ENCODE measurements around the gene PNLDC1.
"Not testable (repeated sequence)": the region's sequence is repeated elsewhere in the genome, so short reads cannot be mapped to it uniquely, and the experiment has no call there.

Gene PNLDC1

GRCh38 chr6:159797554-159797953 is 2.5 kb upstream of the PNLDC1 start:
- DNase-seq = no peak
- Mint-ChIP-seq H3K4me1 (peaks cover 22% of the 10 kb centered on the region), H3K9me3 (no peaks in the 10 kb centered on the region), H3K4me3 (no peak overlapping the region), H3K27ac (peak overlapping the region; percentile 19), H3K36me3 (peaks cover 44% of the 10 kb centered on the region), H3K27me3 (no peaks in the 10 kb centered on the region)
- CTCF ChIA-PET = no interaction called here

GRCh38 chr6:159801935-159802334 is 1.9 kb downstream of the PNLDC1 start:
- Mint-ChIP-seq H3K27me3 (no peaks in the 10 kb centered on the region), H3K4me3 (no peak overlapping the region), H3K9me3 (no peaks in the 10 kb centered on the region), H3K4me1 (peaks cover 2% of the 10 kb centered on the region), H3K36me3 (peaks cover 24% of the 10 kb centered on the region), H3K27ac (no peak overlapping the region)
- no peak for DNase-seq
- CTCF ChIA-PET = interaction anchor here (0.5 kb wide), 1 partner anchor 689 kb away, joined by 3 read pairs; no protein-coding TSS in a partner anchor

GRCh38 chr6:159804504-159804903 is 4.4 kb downstream of the PNLDC1 start:
- no peaks in the 10 kb centered on the region for H3K9me3 Mint-ChIP-seq
- no peaks in the 10 kb centered on the region for H3K27me3 Mint-ChIP-seq
- no peak overlapping the region for H3K27ac Mint-ChIP-seq
- no peak overlapping the region for H3K4me3 Mint-ChIP-seq
- peaks cover 9% of the 10 kb centered on the region for H3K4me1 Mint-ChIP-seq
- CTCF ChIA-PET = no interaction called here
- peaks cover 6% of the 10 kb centered on the region for H3K36me3 Mint-ChIP-seq
- DNase-seq = no peak

- CTCF ChIA-PET = no interaction called here
- peaks cover 13% of the 10 kb centered on the region for H3K4me1 Mint-ChIP-seq
- H3K9me3 Mint-ChIP-seq = no peaks in the 10 kb centered on the region
- no peaks in the 10 kb centered on the region for H3K27me3 Mint-ChIP-seq
- DNase-seq = no peak
- H3K36me3 Mint-ChIP-seq = peaks cover 1% of the 10 kb centered on the region
- no peak overlapping the region for H3K4me3 Mint-ChIP-seq
- H3K27ac Mint-ChIP-seq = no peak overlapping the region
These were observed 5.5 kb downstream of the PNLDC1 start for GRCh38 chr6:159805440-159806020.

GRCh38 chr6:159806021-159806458 is 6.0 kb downstream of the PNLDC1 start:
- no peak for DNase-seq
- Mint-ChIP-seq H3K4me3 (no peak overlapping the region), H3K36me3 (no peaks in the 10 kb centered on the region), H3K4me1 (peaks cover 13% of the 10 kb centered on the region), H3K27ac (no peak overlapping the region), H3K27me3 (no peaks in the 10 kb centered on the region), H3K9me3 (no peaks in the 10 kb centered on the region)
- CTCF ChIA-PET = interaction anchor here (0.6 kb wide), 1 partner anchor 31 kb away, joined by 4 read pairs; no protein-coding TSS in a partner anchor

GRCh38 chr6:159807150-159807858 is 7.2 kb downstream of the PNLDC1 start:
- Mint-ChIP-seq H3K4me1 (peaks cover 13% of the 10 kb centered on the region), H3K4me3 (no peak overlapping the region), H3K27ac (no peak overlapping the region), H3K27me3 (no peaks in the 10 kb centered on the region), H3K9me3 (no peaks in the 10 kb centered on the region), H3K36me3 (no peaks in the 10 kb centered on the region)
- CTCF ChIA-PET = no interaction called here
- DNase-seq = no peak

- peaks cover 13% of the 10 kb centered on the region for H3K4me1 Mint-ChIP-seq
- no peaks in the 10 kb centered on the region for H3K27me3 Mint-ChIP-seq
- no peaks in the 10 kb centered on the region for H3K9me3 Mint-ChIP-seq
- no peak overlapping the region for H3K27ac Mint-ChIP-seq
- DNase-seq = no peak
- H3K4me3 Mint-ChIP-seq = no peak overlapping the region
- CTCF ChIA-PET = no interaction called here
- no peaks in the 10 kb centered on the region for H3K36me3 Mint-ChIP-seq
These were observed 8.6 kb downstream of the PNLDC1 start for GRCh38 chr6:159808647-159809046.

GRCh38 chr6:159809149-159809548 is 9.1 kb downstream of the PNLDC1 start:
- Mint-ChIP-seq H3K4me1 (peaks cover 13% of the 10 kb centered on the region), H3K27ac (no peak overlapping the region), H3K36me3 (no peaks in the 10 kb centered on the region), H3K27me3 (no peaks in the 10 kb centered on the region), H3K9me3 (no peaks in the 10 kb centered on the region), H3K4me3 (no peak overlapping the region)
- CTCF ChIA-PET = no interaction called here
- no peak for DNase-seq

- no peak for DNase-seq
- Mint-ChIP-seq H3K27me3 (no peaks in the 10 kb centered on the region), H3K36me3 (no peaks in the 10 kb centered on the region), H3K4me1 (peaks cover 11% of the 10 kb centered on the region), H3K4me3 (no peak overlapping the region), H3K9me3 (no peaks in the 10 kb centered on the region), H3K27ac (no peak overlapping the region)
- CTCF ChIA-PET = no interaction called here
These were observed 13.7 kb downstream of the PNLDC1 start for GRCh38 chr6:159813781-159814180.

GRCh38 chr6:159815410-159815809 is 15.3 kb downstream of the PNLDC1 start:
- H3K9me3 Mint-ChIP-seq = no peaks in the 10 kb centered on the region
- DNase-seq = no peak
- H3K4me1 Mint-ChIP-seq = peaks cover 13% of the 10 kb centered on the region
- H3K36me3 Mint-ChIP-seq = no peaks in the 10 kb centered on the region
- H3K27ac Mint-ChIP-seq = no peak overlapping the region
- CTCF ChIA-PET = no interaction called here
- peaks cover 4% of the 10 kb centered on the region for H3K27me3 Mint-ChIP-seq
- H3K4me3 Mint-ChIP-seq = no peak overlapping the region

GRCh38 chr6:159816775-159817174 is 16.7 kb downstream of the PNLDC1 start:
- CTCF ChIA-PET, DNase-seq, H3K36me3 Mint-ChIP-seq, H3K9me3 Mint-ChIP-seq, H3K27ac Mint-ChIP-seq, H3K4me3 Mint-ChIP-seq, H3K27me3 Mint-ChIP-seq: not testable (repeated sequence)
- H3K4me1 Mint-ChIP-seq = peaks cover 18% of the 10 kb centered on the region

GRCh38 chr6:159817951-159818739 is 18.1 kb downstream of the PNLDC1 start:
- H3K36me3 Mint-ChIP-seq = no peaks in the 10 kb centered on the region
- H3K9me3 Mint-ChIP-seq = no peaks in the 10 kb centered on the region
- H3K27me3 Mint-ChIP-seq = peaks cover 8% of the 10 kb centered on the region
- CTCF ChIA-PET = no interaction called here
- no peak overlapping the region for H3K4me3 Mint-ChIP-seq
- peaks cover 18% of the 10 kb centered on the region for H3K4me1 Mint-ChIP-seq
- H3K27ac Mint-ChIP-seq = no peak overlapping the region
- DNase-seq = no peak

- Mint-ChIP-seq H3K9me3 (no peaks in the 10 kb centered on the region), H3K36me3 (no peaks in the 10 kb centered on the region), H3K4me3 (no peak overlapping the region), H3K4me1 (peaks cover 18% of the 10 kb centered on the region), H3K27ac (peak overlapping the region; percentile 92), H3K27me3 (peaks cover 11% of the 10 kb centered on the region)
- no peak for DNase-seq
- CTCF ChIA-PET = no interaction called here
These were observed 19.0 kb downstream of the PNLDC1 start for GRCh38 chr6:159819098-159819497.

GRCh38 chr6:159819932-159820640 is 20.0 kb downstream of the PNLDC1 start:
- H3K27ac Mint-ChIP-seq = peak overlapping the region; percentile 92
- peak overlapping the region; percentile 68 for H3K4me3 Mint-ChIP-seq
- CTCF ChIA-PET = interaction anchor here (0.9 to 1.0 kb wide), 2 partner anchors 29 to 104 kb away, joined by 3 read pairs; partner anchors contain the start of gene MRPL18
- DNase-seq = peak; percentile 67
- no peaks in the 10 kb centered on the region for H3K36me3 Mint-ChIP-seq
- peaks cover 11% of the 10 kb centered on the region for H3K27me3 Mint-ChIP-seq
- no peaks in the 10 kb centered on the region for H3K9me3 Mint-ChIP-seq
- peaks cover 18% of the 10 kb centered on the region for H3K4me1 Mint-ChIP-seq

Measured in activated naive CD4-positive, alpha-beta T cell treated with anti-CD3 and anti-CD28 coated beads, Interleukin-2, amount 10 ng/mL, durations not matched to agents 7 days and 5 days (primary cell).